ENCODE measurements around the gene TES. TPM values are rescaled to one million over a fixed set of nuclear protein-coding genes. Genes with fewer than 3 reads are reported as not detected.

Gene TES
- total and polyA plus RNA-seq, 7 experiments from 2014 or later: 99.2 to 195 (median 116) TPM

- Mint-ChIP-seq H3K4me3 (no peak overlapping the region), H3K27ac (no peak overlapping the region), H3K27me3 (peaks cover 9 to 39% (median 19%) of the 10 kb centered on the region in 5 donors), H3K9me3 (no peaks in the 10 kb centered on the region), H3K36me3 (no peaks in the 10 kb centered on the region), H3K4me1 (peaks cover 4 to 22% (median 9%) of the 10 kb centered on the region in 7 donors)
- ChIA-PET POLR2A (no interaction called here), CTCF (interaction anchor here (2.1 kb wide), 1 partner anchor 14 kb away, joined by 6 read pairs; no protein-coding TSS in a partner anchor)
- ATAC-seq: peak; percentile 58
- Histone ChIP-seq H3K4me1 (ENCODE audit: control insufficient read depth in 2 of 2, insufficient read depth in 2 of 2, low read length in 2 of 2) (peaks cover 0 to 6% of the 10 kb centered on the region in 2 donors), H3K27me3 (ENCODE audit: control insufficient read depth in 2 of 2, insufficient read depth in 2 of 2, low read length in 2 of 2) (no peaks in the 10 kb centered on the region), H3K36me3 (ENCODE audit: control insufficient read depth in 2 of 3, insufficient read depth in 3 of 3, low read length in 3 of 3) (no peaks in the 10 kb centered on the region), H3K4me3 (ENCODE audit: low read length) (no peak overlapping the region), H3K27ac (ENCODE audit: low read depth, low read length) (no peak overlapping the region), H3K9me3 (ENCODE audit: control insufficient read depth in 2 of 3, low read length in 3 of 3) (no peaks in the 10 kb centered on the region)
- intact Hi-C loops (cut with micrococcal nuclease): no loop called here
- no peak for DNase-seq
Observed at GRCh38 chr7:116166156-116166555, 44.2 kb upstream of the TES start.

- ATAC-seq: peak; percentile 63
Observed at GRCh38 chr7:116167177-116167576, 43.2 kb upstream of the TES start.

GRCh38 chr7:116169060-116169459 lies 41.3 kb upstream of the TES start:
- intact Hi-C loops (cut with micrococcal nuclease): no loop called here
- H3K4me1 Mint-ChIP-seq: peaks cover 4 to 22% (median 7%) of the 10 kb centered on the region in 7 donors

More at GRCh38 chr7:116167177-116167576, 43.2 kb upstream of the TES start:
- intact Hi-C loops (cut with micrococcal nuclease): no loop called here
- no peak overlapping the region for H3K27ac Mint-ChIP-seq
- no peaks in the 10 kb centered on the region for H3K27me3 ChIP-seq (ENCODE audit: control insufficient read depth in 2 of 2, insufficient read depth in 2 of 2, low read length in 2 of 2)
- peaks cover 14 to 40% (median 26%) of the 10 kb centered on the region in 5 donors for H3K27me3 Mint-ChIP-seq
- H3K36me3 ChIP-seq (ENCODE audit: control insufficient read depth in 2 of 3, insufficient read depth in 3 of 3, low read length in 3 of 3): no peaks in the 10 kb centered on the region
- DNase-seq: peak in 3 of 9 donors; percentile 10 to 11 (median 11)
- H3K4me3 ChIP-seq (ENCODE audit: low read length): no peak overlapping the region
- ChIA-PET POLR2A (no interaction called here), CTCF (interaction anchor here (0.5 to 2.1 kb wide), 5 partner anchors 13 to 1311 kb away, joined by 3 to 7 read pairs (median 3); no protein-coding TSS in a partner anchor)
- no peaks in the 10 kb centered on the region for H3K9me3 Mint-ChIP-seq
- H3K27ac ChIP-seq (ENCODE audit: low read depth, low read length): no peak overlapping the region
- peaks cover 0 to 6% of the 10 kb centered on the region in 2 donors for H3K4me1 ChIP-seq (ENCODE audit: control insufficient read depth in 2 of 2, insufficient read depth in 2 of 2, low read length in 2 of 2)
- no peaks in the 10 kb centered on the region for H3K36me3 Mint-ChIP-seq
- no peak overlapping the region for H3K4me3 Mint-ChIP-seq
- no peaks in the 10 kb centered on the region for H3K9me3 ChIP-seq (ENCODE audit: control insufficient read depth in 2 of 3, low read length in 3 of 3)
- H3K4me1 Mint-ChIP-seq: peaks cover 4 to 22% (median 9%) of the 10 kb centered on the region in 7 donors

GRCh38 chr7:116170180-116170579 lies 40.2 kb upstream of the TES start:
- POLR2A ChIA-PET: no interaction called here
- Mint-ChIP-seq H3K4me3 (no peak overlapping the region), H3K36me3 (peaks cover 0 to 1% (median 0%) of the 10 kb centered on the region in 5 donors), H3K27me3 (peaks cover 5 to 37% (median 12%) of the 10 kb centered on the region in 5 donors), H3K27ac (no peak overlapping the region), H3K9me3 (peaks cover 0 to 4% (median 0%) of the 10 kb centered on the region in 11 donors), H3K4me1 (peaks cover 4 to 22% (median 6%) of the 10 kb centered on the region in 7 donors)
- Histone ChIP-seq H3K4me3 (ENCODE audit: low read length) (no peak overlapping the region), H3K4me1 (ENCODE audit: control insufficient read depth in 2 of 2, insufficient read depth in 2 of 2, low read length in 2 of 2) (peaks cover 0 to 6% of the 10 kb centered on the region in 2 donors), H3K27ac (ENCODE audit: low read depth, low read length) (no peak overlapping the region), H3K9me3 (ENCODE audit: control insufficient read depth in 2 of 3, low read length in 3 of 3) (no peaks in the 10 kb centered on the region), H3K36me3 (ENCODE audit: control insufficient read depth in 2 of 3, insufficient read depth in 3 of 3, low read length in 3 of 3) (no peaks in the 10 kb centered on the region), H3K27me3 (ENCODE audit: control insufficient read depth in 2 of 2, insufficient read depth in 2 of 2, low read length in 2 of 2) (no peaks in the 10 kb centered on the region)
- CTCF ChIA-PET: interaction anchor here (0.6 to 5.4 kb wide), 5 partner anchors 11 to 421 kb away, joined by 4 to 41 read pairs (median 17); no protein-coding TSS in a partner anchor
- ATAC-seq (no peak), DNase-seq (no peak)
- intact Hi-C loops (cut with micrococcal nuclease): loop anchor here in 1 of 2 donors (5.0 kb wide), 1 partner anchor 1982 kb away; no protein-coding TSS in a partner anchor

More at GRCh38 chr7:116169060-116169459, 41.3 kb upstream of the TES start:
- no peaks in the 10 kb centered on the region for H3K9me3 ChIP-seq (ENCODE audit: control insufficient read depth in 2 of 3, low read length in 3 of 3)
- H3K27me3 Mint-ChIP-seq: peaks cover 9 to 36% (median 14%) of the 10 kb centered on the region in 5 donors
- DNase-seq: no peak
- ChIA-PET POLR2A (no interaction called here), CTCF (interaction anchor here (0.7 to 5.4 kb wide), 3 partner anchors 12 to 422 kb away, joined by 3 to 28 read pairs (median 17); no protein-coding TSS in a partner anchor)
- no peaks in the 10 kb centered on the region for H3K36me3 Mint-ChIP-seq
- no peak overlapping the region for H3K4me3 Mint-ChIP-seq
- no peak overlapping the region for H3K27ac Mint-ChIP-seq
- no peak for ATAC-seq
- no peaks in the 10 kb centered on the region for H3K9me3 Mint-ChIP-seq
- no peak overlapping the region for H3K27ac ChIP-seq (ENCODE audit: low read depth, low read length)
- no peak overlapping the region for H3K4me3 ChIP-seq (ENCODE audit: low read length)
- peaks cover 0 to 6% of the 10 kb centered on the region in 2 donors for H3K4me1 ChIP-seq (ENCODE audit: control insufficient read depth in 2 of 2, insufficient read depth in 2 of 2, low read length in 2 of 2)
- H3K27me3 ChIP-seq (ENCODE audit: control insufficient read depth in 2 of 2, insufficient read depth in 2 of 2, low read length in 2 of 2): no peaks in the 10 kb centered on the region
- no peaks in the 10 kb centered on the region for H3K36me3 ChIP-seq (ENCODE audit: control insufficient read depth in 2 of 3, insufficient read depth in 3 of 3, low read length in 3 of 3)

GRCh38 chr7:116171094-116171493 lies 39.2 kb upstream of the TES start:
- H3K36me3 ChIP-seq (ENCODE audit: control insufficient read depth in 2 of 3, insufficient read depth in 3 of 3, low read length in 3 of 3): no peaks in the 10 kb centered on the region
- POLR2A ChIA-PET: no interaction called here
- H3K27ac ChIP-seq (ENCODE audit: low read depth, low read length): no peak overlapping the region
- Mint-ChIP-seq H3K4me3 (no peak overlapping the region), H3K27ac (no peak overlapping the region), H3K9me3 (peaks cover 0 to 4% (median 0%) of the 10 kb centered on the region in 11 donors), H3K4me1 (peaks cover 4 to 18% (median 6%) of the 10 kb centered on the region in 7 donors), H3K27me3 (peaks cover 5 to 40% (median 8%) of the 10 kb centered on the region in 5 donors), H3K36me3 (peaks cover 0 to 4% (median 0%) of the 10 kb centered on the region in 5 donors)
- DNase-seq (no peak), ATAC-seq (no peak)
- CTCF ChIA-PET: interaction anchor here (0.7 to 5.4 kb wide), 9 partner anchors 8 to 639 kb away, joined by 3 to 41 read pairs (median 6); no protein-coding TSS in a partner anchor
- no peaks in the 10 kb centered on the region for H3K27me3 ChIP-seq (ENCODE audit: control insufficient read depth in 2 of 2, insufficient read depth in 2 of 2, low read length in 2 of 2)
- H3K9me3 ChIP-seq (ENCODE audit: control insufficient read depth in 2 of 3, low read length in 3 of 3): no peaks in the 10 kb centered on the region
- intact Hi-C loops (cut with micrococcal nuclease): loop anchor here in 1 of 2 donors (5.0 kb wide), 1 partner anchor 1981 kb away; no protein-coding TSS in a partner anchor
- no peak overlapping the region for H3K4me3 ChIP-seq (ENCODE audit: low read length)
- peaks cover 0 to 6% of the 10 kb centered on the region in 2 donors for H3K4me1 ChIP-seq (ENCODE audit: control insufficient read depth in 2 of 2, insufficient read depth in 2 of 2, low read length in 2 of 2)

- intact Hi-C loops (cut with micrococcal nuclease): loop anchor here in 1 of 2 donors (2.0 to 5.0 kb wide), 2 partner anchors 34 to 1980 kb away; no protein-coding TSS in a partner anchor
- peaks cover 1 to 10% (median 2%) of the 10 kb centered on the region in 7 donors for H3K4me1 Mint-ChIP-seq
- no peak overlapping the region for H3K27ac Mint-ChIP-seq
- H3K9me3 ChIP-seq (ENCODE audit: control insufficient read depth in 2 of 3, low read length in 3 of 3): no peaks in the 10 kb centered on the region
- no peaks in the 10 kb centered on the region for H3K36me3 ChIP-seq (ENCODE audit: control insufficient read depth in 2 of 3, insufficient read depth in 3 of 3, low read length in 3 of 3)
- H3K9me3 Mint-ChIP-seq: peaks cover 0 to 4% (median 0%) of the 10 kb centered on the region in 11 donors
- peaks cover 0 to 2% of the 10 kb centered on the region in 2 donors for H3K4me1 ChIP-seq (ENCODE audit: control insufficient read depth in 2 of 2, insufficient read depth in 2 of 2, low read length in 2 of 2)
- H3K36me3 Mint-ChIP-seq: peaks cover 0 to 4% (median 0%) of the 10 kb centered on the region in 5 donors
- no peak overlapping the region for H3K4me3 ChIP-seq (ENCODE audit: low read length)
- no peak overlapping the region for H3K4me3 Mint-ChIP-seq
- DNase-seq (no peak), ATAC-seq (no peak)
- no peak overlapping the region for H3K27ac ChIP-seq (ENCODE audit: low read depth, low read length)
- peaks cover 5 to 42% (median 8%) of the 10 kb centered on the region in 5 donors for H3K27me3 Mint-ChIP-seq
- POLR2A ChIA-PET: no interaction called here
- CTCF ChIA-PET: interaction anchor here (0.6 to 5.4 kb wide), 8 partner anchors 13 to 419 kb away, joined by 3 to 41 read pairs (median 6); no protein-coding TSS in a partner anchor
- no peaks in the 10 kb centered on the region for H3K27me3 ChIP-seq (ENCODE audit: control insufficient read depth in 2 of 2, insufficient read depth in 2 of 2, low read length in 2 of 2)
Observed at GRCh38 chr7:116172353-116172752, 38.0 kb upstream of the TES start.
